PFSK-1 (cell line): Measurements from ENCODE around the gene CEP70.

ENCODE experiments used
- POLR2AphosphoS5 ChIP-seq: IDR thresholded peaks from 2 replicates; pipeline ENCODE4 v1.6.1; 2012; ENCODE audit warnings: low read depth, mild to moderate bottlenecking, control low read depth, low read length, moderate library complexity
- REST ChIP-seq, 2 experiments: IDR thresholded peaks; 2 replicates each; pipeline versions ENCODE4 v1.6.1 to v1.8.0; 2011 to 2012; ENCODE audit warnings: low read depth in 2 of 2, low read length in 2 of 2, control low read depth in 1 of 2, inconsistent platforms in 1 of 2, mild to moderate bottlenecking in 1 of 2, moderate library complexity in 1 of 2; ENCODE audit not compliant: insufficient read depth in 1 of 2
- SIN3A ChIP-seq: IDR thresholded peaks from 2 replicates; pipeline ENCODE4 v1.6.1; 2012; ENCODE audit warnings: mild to moderate bottlenecking, low read length, moderate library complexity, borderline replicate concordance; ENCODE audit not compliant: insufficient read depth
- TAF1 ChIP-seq: IDR thresholded peaks from 2 replicates; pipeline ENCODE4 v1.6.1; 2012; ENCODE audit warnings: low read length, control low read depth, borderline replicate concordance; ENCODE audit not compliant: insufficient read depth

GRCh38 chr3:138445654-138446053 lies 148.4 kb downstream of the CEP70 start:
- TF ChIP-seq TAF1 = no peak
- no peak for TF ChIP-seq REST (IDR thresholded peaks at IDR 0.05; ENCODE audit: insufficient read depth in 1 of 2, low read depth in 2 of 2, low read length in 2 of 2)
- TF ChIP-seq POLR2AphosphoS5 = no peak
- no peak for TF ChIP-seq SIN3A
